NCI-H2081 (cell line): Measurements from ENCODE around the gene FLYWCH2.
A peak's percentile ranks its signal among the peaks of the same experiment; 100 is the strongest.

ENCODE experiments used
- DNase-seq, 2 experiments: peaks; one replicate each; lab custom pipeline; 2025; lab: John Stamatoyannopoulos, UW

The FLYWCH2 gene

DNA sequence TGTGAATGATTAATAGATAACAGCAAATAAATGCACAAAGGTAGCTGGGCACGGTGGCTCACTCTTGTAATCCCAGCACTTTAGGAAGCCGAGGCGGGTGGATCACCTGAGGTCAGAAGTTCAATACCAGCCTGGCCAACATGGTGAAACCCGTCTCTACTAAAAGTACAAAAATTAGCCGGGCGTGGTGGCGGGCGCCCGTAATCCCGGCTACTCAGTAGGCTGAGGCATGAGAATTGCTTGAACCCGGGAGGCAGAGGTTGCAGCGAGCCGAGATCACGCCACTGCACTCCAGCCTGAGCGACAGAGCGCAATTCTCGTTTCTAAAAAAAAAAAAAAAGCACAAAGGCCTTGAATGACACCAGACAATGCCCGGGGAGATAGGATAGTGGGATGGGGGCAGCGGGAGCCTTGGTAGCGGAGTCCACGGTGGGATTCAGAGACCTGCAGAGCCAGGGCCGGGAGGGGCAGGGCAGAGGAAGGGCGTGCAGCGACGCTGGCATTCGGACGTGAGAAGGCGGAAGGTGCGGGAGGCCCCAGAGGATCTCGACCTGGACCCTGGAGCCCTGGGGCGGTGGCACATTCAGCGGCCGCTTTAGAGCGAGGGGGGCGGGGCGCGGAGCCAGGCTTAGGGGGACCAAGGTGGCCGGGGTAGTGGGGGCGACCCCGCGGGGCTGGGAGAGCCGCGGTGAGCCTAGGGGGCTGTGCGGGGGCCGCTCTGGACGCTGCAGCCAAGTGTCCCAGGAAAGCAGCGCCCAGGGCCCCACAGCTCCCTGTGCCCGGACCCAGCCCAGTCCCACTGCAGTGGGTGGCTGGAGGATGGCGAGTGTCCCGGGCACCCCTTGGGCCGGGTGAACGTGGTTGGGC lies 999 bp upstream of the FLYWCH2 start:
- peak in 1 of 2 experiments; percentile 11 for DNase-seq

- DNase-seq, result no peak
These were observed 468 bp downstream of the FLYWCH2 start for GRCh38 chr16:2883458-2883908.

DNA sequence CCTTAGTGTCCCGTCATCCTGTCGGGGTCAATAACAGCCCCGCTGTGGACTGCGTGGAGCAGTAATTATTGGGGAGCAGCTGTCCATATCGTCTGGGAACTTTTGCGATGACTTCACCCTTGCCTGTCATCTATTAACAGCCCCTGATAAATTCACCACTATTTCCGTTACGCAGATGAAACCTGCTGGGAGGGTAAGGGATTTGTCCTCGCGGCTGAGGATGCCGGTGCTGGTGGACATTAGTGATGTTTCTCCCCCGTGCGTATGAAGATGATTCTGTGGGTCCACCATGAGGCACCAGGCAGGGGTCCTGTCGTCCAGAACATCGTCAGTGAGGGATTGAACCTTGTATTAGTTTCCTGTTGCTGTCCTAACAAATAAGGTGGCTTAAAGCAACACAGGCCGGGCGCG lies 1.0 kb downstream of the FLYWCH2 start:
- peak in 1 of 2 experiments; percentile 10 for DNase-seq

DNA sequence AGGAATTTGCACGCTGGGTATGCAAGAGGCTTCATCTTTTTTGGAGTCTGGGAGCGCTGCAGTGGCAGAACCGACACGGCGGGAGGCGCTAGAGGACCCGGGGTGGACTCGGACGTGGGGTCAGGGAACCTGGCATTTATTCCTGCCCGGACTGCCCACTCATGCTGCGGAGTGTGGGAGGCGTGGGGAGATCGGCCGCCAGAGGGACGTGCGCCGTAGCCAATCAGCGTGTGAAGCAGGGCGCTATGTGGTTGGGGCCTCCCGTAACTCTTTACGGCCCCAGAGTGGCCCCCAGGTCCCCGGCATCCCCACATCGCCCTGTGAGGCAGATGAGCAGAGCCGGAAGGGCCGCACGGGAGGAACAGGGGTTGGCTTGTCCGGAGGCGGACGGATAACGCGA lies 11.2 kb downstream of the FLYWCH2 start:
- DNase-seq, result no peak

DNA sequence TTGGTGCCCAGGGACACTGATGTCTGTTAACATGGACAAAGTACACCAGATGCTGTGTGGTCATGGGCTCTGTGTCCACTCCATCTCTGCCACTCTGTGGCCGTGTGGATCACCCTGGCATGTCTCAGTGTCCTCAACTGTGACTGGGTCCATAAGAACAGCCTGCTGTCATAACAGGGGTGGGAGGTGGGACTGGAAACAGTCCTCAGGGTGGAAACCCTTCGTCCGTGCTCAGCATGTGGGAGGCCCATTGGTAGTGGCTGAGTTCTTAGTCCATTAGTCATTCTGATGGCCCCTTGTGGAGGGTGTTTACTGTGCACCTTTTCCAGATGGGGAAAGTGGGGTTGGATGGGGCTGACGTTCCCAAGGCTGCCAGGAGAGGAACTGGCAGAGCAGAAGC lies 12.8 kb downstream of the FLYWCH2 start:
- no peak for DNase-seq

GRCh38 chr16:2896480-2897010 lies 13.5 kb downstream of the FLYWCH2 start:
- no peak for DNase-seq

- no peak for DNase-seq
These were observed 14.1 kb downstream of the FLYWCH2 start for GRCh38 chr16:2897110-2897509.

- no peak for DNase-seq
These were observed 16.0 kb downstream of the FLYWCH2 start for GRCh38 chr16:2898831-2899563.

- DNase-seq, result no peak
These were observed 16.6 kb downstream of the FLYWCH2 start for GRCh38 chr16:2899564-2900072.

DNA sequence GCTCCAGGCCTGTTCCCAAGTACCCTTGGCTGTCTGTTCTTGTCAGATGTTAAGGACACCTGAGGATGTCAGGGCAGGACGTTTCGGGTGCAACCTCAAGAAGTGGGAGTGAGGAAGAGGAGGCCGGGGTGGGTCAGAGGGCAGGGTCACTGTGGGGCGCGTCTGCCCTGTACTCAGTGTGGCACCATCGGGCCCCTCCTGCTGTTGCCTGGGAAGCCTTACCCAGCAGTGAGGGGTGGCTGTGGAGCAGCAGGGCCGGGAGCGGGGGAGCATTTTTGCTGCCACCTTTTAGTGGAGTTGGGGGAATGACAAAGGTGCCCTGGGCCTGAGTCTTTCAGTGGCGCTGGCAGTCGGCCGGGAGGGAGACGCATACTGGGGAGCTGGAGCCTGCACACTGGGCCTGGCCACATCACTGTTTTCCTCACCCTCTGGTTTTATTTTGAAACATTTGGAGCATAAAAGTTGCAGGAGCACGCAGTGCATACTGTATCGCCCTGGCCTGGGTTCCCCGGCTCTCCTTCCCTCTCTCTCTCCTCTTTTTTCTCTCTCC lies 17.6 kb downstream of the FLYWCH2 start:
- DNase-seq, result no peak

DNA sequence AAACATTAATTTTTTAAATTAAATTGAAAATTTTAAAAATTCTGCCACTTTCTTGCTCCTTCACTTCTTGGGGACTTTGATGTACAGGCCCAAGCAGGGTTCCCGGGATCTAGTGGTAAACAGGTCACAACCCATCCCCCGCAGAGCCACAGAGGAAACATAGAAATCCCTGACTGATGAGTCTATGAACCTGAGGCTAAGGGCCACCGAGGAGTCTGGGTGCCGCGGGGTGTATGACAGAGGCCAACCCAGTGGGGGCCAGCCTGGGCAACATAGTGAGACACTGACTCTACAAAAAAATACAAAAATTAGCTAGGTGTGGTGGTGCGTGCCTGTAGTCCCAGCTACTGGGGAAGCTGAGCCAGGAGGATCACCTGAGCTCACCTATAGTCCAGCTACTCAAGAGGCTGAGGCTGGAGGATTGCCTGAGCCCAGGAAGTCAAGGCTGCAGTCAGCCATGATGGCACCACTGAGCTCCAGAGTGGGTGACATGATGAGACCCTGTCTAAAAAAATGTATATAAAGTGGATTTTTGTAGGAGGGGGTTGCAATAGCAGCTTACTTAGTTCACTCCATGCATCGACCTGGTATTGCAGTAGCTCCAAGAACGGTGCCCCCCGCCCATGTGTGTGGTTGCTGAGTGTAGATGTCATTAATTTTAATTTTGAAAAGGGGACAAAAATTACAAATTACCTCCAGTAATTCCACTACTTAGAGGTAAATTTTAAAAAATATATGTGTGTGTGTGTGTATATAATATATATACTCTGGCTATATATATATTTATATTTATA lies 19.5 kb downstream of the FLYWCH2 start:
- DNase-seq, result no peak

DNA sequence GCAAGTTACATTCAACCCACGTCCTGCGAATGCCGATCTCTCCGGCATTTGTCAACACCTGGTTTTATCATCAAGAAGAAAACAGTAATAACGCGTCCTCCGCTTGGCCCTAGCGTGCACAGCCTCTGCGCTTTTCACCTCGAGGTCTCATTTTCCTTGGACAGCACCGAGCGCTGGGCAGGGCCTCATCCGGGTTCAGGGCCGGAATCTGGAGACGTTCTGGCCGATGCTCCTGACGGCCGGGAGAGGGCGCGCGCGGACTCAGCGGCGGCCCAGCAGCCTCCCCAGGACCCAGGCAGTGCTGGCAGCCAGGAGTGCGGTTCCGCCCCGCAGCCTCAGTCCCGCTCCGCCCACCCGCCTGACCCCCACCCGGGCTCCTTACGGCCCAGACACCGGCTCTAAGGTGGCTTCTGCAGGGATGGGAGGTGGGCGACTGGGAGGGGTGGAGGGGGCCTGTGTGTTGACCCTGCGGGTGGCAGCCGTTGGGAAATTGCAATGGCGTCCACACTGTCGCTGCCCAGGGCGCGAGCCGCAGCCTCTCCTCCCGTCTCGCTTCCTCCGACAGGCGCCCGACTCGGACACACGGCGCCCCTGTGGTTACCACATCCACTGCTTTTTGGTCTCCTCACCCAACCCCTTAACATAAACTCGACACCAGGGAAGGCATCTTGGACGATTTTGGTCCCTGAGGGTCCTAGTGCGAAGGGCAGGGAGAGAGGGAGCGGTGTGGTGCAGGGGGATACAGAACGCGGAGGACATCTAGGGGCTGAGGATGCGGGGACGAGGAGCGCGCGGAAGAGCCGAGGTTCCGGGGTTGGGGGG lies 21.3 kb downstream of the FLYWCH2 start:
- peak; percentile 78 to 79 for DNase-seq

DNA sequence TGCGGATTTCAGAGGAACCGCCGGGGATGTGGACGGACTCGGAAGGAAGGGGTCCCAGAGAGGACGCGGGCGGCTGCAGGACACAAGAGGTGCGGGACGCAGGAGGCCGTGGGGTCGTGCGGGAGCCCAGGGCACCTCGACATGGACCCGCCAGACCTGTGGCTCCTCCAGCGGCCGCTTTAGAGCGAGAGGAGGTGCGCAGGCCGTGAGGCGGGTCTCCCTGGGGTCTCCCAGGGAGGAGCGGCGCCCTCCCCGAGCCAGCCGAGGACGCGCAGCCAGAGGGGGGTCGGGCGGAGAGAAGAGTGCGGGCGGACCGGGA lies 21.9 kb downstream of the FLYWCH2 start:
- DNase-seq, result no peak

DNA sequence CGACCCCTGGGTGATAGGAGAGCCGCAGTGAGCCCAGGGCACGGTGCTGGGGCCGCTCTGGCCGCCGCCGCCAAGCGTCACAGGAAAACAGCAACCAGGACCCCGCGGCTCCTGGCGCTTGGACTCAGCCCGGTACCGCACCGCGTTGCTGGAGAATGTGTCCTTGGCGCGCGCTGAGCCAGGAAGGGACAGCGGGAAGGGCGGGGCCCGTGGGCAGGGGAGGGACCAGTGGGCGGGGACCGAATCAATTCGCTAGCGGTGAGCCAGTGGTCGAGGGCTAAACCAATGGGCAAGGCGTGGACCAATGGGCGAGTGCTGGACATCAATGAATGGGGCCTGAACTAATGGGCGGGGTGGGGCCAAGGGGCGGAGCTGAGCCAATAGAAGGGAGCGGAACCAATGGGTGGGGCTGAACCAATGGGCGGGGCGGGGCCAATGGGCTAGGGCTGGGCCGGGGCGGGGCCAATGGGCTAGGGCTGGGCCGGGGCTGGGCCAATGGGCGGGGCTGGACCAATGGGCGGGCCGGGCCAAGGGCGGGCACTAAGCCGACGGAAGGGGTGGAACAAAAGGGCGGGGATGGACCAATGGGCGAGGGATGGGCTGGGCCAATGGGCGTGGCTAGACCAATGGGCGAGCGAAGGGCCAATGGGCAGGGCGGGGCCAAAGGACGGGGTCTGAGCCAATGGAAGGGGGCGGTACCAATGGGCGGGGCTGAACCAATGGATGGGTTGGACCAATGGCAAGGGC lies 22.4 kb downstream of the FLYWCH2 start:
- DNase-seq, result peak; percentile 99 to 100

DNA sequence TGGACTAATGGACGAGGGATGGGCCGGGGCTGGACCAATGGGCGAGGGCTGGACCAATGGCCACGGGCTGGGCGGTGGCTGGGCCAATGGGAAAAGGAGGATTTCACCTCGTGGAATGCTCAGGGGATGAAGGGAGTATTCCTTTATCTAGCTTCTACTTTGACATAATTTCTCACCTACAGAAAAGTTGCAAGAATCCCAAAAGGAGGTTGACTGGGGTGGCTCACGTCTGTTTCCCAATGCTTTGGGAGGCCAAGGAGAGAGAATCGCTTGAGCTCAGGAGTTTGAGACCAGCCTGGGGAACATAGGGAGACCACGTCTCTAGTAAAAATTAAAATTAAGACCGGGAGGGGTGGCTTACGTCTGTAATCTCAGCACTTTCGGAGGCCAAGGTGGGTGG lies 23.0 kb downstream of the FLYWCH2 start:
- DNase-seq, result no peak

DNA sequence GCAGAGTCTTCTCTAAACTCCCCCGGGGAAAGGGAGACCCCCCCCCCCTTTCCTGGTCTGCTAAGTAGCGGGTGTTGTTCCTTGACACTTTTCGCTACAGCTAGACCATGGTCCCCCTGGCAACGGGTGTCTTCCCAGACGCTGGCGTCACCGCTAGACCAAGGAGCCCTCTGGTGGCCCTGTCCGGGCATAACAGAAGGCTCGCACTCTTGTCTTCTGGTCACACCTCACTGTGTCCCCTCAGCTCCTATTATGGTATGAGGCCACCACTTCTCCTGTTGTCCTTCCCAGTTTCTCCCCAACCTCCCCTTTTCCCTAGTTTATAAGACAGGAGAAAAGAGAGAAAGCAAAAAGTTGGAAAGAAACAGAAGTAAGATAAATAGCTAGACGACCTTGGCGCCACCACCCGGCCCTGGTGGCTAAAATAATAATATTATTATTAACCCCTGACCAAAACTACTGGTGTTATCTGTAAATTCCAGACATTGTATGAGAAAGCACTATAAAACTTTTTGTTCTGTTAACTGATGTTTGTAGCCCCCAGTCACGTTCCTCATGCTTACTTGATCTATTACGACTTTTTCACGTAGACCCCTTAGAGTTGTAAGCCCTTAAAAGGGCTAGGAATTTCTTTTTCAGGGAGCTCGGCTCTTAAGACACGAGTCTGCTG lies 24.2 kb downstream of the FLYWCH2 start:
- DNase-seq, result peak; percentile 19 to 35

- DNase-seq, result no peak
These were observed 27.5 kb downstream of the FLYWCH2 start for GRCh38 chr16:2910441-2910969.

DNA sequence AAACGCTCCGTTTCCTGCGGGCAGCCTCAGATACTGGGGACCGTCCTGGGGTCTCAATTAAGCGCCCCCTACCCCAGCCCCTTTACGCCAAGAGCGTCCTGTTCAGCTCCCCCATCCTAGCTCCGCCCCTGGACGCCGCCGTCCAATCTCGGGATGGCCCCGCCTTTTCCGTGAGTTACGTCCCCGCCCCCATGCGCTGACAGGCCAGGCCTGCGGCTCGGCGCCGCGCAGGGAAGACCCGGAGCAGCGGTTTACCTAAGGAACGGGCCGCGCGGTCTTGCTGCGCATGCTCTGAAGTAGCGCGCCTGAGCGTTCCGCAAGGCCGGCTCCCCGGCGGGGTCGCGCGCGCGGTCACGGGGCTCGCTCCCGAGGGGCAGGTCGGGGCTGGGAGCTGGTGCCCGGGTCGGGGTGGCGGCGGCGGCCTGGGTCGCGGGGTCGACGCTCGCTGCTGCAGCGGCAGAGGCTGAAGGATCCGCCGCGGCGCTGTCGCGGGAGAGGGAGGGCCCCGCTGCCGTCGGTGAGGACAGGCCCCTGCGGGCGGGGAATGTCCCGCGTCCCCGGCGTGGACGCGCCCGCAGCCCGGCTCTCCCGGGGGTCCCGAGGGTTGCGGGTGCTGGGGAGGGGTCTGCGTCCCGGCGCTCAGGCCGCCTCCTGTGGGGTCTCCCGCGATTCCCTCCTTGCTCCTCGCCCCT lies 28.8 kb downstream of the FLYWCH2 start, which contains the start of gene FLYWCH1:
Gene FLYWCH1 (plus strand): TSS at position 294 of the 692 bp plus-strand sequence. CDS start 17,755 bp downstream, outside the sequence.
- peak; percentile 97 to 98 for DNase-seq
